Caki2 (cell line): ENCODE results near the gene COL4A1. TPM values are rescaled to one million over a fixed set of nuclear protein-coding genes. Genes with fewer than 3 reads are reported as not detected.

Experiments used
- DNase-seq: peaks from one replicate; pipeline ENCODE4 v3.0.0-alpha.2; 2015; ENCODE audit warnings: low read depth
- in situ Hi-C: cut with HindIII; loops from 2 replicates; pipeline ENCODE4 v1.10.0; 2016; ENCODE audit warnings: low sequenced_read_pairs, low pct_unique_long_range_greater_than_20kb, mixed read lengths
- total RNA-seq: library from RNA; depleted of rRNA; stranded (reverse); fragments of >200 nt; shearing (Covaris generic); gene quantifications from 2 replicates; pipeline ENCODE4 v1.2.3, GENCODE V29; 2014; ENCODE audit warnings: low replicate concordance

COL4A1 gene
- total RNA-seq, 1 experiment from 2014 or later: 454 TPM

DNA sequence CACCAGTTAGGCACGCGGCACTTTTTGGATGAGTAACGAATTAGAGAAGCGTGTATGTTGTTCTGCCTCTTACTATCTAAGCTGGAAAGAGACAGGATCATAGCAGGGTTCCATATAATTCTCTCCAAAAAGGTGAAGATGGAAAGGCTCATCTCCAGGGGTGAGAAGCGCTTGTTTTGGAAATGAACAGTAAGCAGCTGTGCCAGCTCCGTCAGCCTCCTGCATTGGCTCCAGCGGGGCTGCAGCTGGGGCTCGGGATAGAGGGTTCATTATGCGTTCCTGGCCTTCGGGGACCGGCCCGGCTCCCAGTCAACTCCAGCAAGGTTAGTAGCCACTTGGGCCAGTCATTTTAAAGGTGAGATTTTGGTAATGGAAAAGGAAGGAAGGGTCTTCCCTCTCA is 155.5 kb downstream of the COL4A1 start:
- in situ Hi-C loops: no loop called here
- DNase-seq: no peak

DNA sequence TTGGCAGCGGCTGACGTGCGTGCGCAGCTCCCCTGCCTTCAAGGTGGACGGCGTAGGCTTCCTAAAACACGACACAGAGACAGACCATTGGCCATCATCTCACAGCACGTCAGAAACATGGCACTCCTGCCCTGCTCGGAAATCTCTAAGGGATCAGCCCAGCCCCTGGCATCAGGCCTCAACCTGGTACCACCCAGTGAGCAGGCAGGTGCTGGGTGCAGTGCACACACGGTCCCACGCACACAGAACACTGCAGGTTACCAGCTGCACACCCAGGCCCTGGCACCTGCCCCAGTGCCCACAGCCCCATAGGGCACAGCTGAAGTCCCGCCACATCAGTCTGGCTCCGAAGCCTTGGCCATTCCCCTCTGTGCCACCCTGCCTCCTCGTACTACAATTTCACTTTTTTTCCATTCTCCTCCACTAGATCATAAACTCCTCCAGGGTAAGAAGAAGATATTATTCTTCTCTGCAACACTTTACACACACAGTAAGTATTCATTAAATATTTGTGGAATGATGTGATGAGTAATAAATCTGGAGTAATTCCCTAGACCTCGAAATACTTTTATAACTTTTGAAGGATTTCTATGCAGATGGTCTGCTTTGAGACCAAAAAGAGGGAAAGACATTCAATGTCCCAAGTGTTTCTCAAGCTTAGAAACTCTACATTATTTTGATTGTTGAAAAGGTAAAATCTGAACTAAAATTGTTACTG is 156.4 kb downstream of the COL4A1 start:
- in situ Hi-C loops: no loop called here
- no peak for DNase-seq

DNA sequence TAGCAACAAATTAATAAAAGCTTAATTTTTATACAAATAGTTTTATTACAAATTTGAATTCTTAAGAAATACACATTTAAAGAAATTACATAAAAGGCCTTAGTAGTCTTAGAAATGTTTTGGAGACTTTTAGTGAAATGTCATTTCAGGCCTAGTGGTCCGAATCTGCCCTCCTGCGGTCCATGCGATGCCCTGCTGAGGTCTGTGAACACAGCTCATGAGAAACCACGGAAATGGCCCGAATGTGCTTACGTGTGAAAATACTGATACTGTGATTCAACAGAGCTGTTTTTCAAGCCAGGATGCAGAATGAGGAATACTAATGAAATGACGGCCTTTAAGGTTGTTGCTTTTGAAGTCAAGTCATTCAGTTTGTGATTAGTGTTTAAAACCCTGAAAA is 157.9 kb downstream of the COL4A1 start:
- in situ Hi-C loops: no loop called here
- no peak for DNase-seq

GRCh38 chr13:110140099-110140498 is 166.9 kb downstream of the COL4A1 start:
- no peak for DNase-seq
- in situ Hi-C loops: no loop called here

DNA sequence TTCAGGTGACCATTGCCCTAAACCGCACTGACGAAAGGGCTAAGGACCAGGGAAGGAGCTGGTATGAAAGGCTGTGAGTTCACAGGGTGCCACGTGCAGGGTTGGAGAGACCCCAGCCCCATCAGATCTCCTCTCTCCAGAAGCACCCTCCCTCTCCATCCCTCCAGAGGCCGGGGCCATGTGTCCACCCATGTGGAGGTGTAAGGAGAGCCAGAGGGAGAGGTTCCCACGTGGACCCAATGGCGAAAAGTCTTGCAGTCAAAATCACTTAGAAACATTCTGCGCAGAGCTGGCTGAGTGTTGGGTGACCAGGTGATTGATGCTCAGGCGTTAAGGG is 168.3 kb downstream of the COL4A1 start:
- DNase-seq: no peak
- in situ Hi-C loops: no loop called here

DNA sequence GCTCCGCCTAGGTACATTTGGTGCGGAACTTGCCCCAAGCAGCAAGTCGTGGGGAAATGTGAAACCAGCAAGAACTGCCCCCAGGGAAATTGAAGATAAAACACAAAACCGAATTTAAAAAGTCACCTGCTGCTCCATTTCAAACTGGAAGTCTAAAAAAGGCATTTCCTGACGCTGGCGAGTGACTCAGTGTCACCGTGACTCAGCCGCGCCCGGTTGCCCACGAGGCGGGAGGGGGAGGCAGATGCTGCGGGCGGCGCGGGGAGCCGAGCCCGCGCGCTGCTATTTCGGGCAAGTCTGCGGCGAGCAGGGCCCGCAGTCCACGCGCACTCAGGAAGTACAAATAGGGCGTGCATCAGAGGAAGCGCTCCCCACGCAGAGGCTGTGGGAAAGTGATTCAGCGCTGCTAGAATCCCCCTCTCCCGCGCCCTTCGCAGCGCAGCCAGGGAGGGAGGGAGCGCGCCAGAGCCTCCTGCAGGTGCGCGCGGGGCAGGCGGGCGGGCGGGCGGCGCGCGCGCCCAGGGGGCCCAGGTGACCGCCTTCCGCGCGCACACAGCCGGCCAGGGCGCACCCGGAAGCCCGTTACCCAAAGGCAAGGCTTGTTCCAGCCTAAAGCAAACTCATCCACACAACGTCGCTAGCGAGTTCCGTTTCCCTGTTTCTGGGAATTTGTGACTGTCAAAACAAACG is 168.8 kb downstream of the COL4A1 start:
- DNase-seq: peak; percentile 89
- in situ Hi-C loops: no loop called here

- in situ Hi-C loops: no loop called here
- DNase-seq: no peak
Observed at GRCh38 chr13:110137680-110138009, 169.3 kb downstream of the COL4A1 start.

DNA sequence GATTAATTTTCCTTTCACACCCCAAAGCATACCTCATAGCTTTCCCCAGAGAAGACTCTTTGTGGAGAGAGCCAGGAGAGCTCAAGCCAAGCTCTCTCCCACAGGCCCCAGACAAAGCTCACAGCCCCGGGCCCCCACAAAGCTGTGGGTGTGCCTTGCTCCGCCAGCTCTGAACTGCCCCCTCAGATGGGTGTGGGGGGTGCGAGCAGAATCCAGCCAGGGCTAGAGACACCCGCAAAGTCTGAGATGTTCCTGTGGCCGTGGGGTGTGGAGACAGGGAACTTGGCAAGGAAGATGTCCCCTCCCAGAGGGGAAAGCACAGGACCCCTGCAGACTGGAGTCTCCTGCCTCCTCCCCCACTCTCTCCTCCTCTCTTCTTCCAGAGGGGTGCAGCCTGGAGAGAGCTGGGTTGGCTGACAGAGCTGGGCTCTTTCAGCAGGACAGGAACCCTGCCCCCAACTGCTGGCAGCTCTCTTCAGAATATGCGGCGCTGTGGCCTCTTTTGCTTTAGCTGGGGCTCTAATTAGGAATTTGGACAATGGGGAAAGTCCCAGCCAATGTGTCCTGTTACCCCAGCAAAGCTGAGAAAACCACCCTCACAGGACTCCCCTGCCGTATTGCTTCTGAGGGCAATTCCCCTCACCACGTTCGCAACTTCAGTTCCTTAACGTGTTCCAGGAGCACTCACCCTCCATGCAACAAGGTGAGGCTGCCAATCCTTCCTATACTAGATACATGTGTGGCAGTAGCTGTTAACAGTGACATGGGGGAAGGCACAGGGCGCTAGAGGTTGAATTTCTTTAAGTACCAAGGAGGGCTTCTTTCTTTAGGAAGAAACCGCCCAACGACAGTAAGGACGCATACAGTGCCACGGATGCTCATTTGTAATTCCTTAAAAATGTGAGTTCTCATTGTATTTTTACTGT is 170.0 kb downstream of the COL4A1 start:
- no peak for DNase-seq
- in situ Hi-C loops: no loop called here

DNA sequence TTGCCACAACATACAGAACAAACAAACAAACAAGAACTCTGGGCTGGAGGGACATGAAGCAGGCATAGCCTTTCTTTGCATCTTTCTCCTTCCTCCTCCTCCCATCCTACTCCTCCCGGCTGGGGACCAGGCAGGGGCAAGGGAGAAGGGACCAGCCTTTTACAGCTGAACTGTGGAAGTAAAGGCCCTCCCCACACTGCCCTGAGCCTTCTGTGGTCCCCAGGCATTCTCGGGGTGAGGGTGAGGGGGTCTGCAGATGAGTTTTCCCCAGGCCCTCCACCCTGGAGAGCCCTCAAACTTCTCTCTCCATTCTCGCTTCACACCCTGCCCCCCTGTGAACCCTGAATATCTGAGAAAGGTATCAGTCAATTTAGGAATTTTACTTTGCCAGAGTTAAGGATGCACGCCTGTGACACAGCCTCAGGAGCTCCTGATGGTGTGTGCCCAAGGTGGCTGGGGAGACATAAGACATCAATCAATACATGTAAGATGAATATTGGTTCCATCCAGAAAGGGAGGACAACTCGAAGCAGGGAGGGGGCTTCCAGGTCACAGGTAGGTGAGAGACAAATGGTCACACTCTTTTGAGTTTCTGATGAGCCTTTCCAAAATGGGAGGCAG is 170.9 kb downstream of the COL4A1 start:
- in situ Hi-C loops: no loop called here
- DNase-seq: no peak

DNA sequence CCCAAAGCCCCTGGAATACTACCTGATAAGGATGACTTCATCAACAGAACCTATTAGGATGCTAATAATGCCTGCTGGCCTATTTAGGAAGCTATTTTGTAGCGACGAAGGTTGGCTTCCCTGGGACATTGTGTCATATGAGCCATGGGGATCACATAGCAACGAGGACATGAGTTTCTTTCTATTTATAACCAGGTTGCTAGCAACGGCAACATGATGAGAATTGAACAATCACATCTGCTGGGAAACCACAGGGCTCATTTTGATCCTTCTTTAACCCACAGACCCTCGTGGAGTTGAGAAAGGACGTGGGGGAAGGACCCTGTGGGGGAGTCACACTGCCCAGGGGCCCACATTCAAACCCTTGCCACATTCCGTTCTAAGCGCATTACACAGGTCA is 172.2 kb downstream of the COL4A1 start:
- DNase-seq: no peak
- in situ Hi-C loops: no loop called here

DNA sequence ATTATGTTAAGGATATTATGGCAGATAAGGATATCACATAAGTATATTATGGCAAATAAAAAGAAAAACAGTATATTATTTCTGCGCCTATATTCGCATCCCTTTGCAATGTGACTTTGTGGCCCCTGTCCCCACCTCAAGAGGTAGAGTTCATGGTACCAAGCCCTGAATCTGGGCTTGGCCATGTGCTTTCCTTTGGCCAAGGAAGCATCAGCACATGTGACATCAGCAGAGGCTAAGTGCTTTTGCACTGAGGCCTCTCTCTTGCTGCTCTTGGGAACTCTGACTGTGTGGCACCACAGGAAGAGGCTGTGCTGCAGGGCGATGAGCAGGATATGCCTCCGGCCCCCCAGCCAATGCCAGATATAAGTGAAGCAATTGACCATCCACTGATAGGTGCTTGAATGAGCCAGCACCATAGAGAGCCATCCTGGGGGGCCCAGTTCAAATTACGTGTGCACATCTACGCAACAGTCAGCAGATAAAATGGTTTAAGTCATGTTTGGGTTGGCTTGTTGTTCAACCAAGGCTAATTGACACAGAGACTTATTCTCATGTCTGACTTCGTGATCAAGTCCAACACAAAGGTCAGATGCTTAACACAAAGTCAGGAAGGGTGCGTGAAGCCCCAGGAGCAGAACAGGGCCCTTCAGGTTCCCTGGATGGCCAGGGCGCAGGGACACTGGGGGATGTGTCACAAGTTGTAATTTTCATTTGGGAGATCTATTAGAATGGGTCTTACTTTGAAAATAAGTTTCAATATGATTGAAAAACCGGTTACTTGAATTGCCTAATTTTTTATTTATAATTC is 173.3 kb downstream of the COL4A1 start:
- no peak for DNase-seq
- in situ Hi-C loops: no loop called here

DNA sequence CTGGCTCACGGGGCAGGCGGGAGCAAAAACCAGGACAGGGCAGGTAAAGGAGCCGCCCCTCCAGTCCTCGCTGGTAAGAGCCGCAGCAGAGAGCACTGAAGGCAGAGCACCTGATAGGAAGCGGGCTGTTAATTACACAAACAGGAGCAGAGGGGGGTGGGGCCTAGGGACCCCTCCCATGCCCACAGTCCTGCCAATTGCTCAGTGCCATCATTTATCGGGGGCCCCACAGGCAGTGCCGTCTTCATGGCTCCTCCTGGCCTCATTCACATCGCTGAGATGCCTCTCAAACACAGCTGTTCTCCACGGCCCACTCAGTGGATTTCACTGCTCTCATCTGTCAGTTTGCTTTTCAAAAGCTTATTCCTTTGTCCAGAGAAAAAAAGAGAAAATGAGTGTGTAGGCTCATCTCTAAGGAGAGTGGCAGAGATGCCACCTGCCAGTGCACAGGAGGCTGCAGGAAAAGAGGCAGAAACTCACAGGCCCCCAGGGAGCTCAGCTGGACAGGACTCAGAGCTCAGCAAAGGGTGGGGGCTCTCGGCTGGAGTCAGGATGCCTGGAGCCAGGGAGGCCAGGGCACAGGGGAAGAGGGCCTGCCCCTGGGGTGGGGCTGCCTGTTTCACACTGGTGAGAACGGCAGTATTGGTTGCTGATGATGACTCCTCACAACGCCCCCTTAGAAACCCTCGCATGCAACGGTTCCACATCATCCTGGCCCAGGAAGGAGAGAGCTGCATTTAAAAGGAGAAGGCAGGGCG is 174.6 kb downstream of the COL4A1 start:
- in situ Hi-C loops: no loop called here
- no peak for DNase-seq

GRCh38 chr13:110131424-110131823 is 175.5 kb downstream of the COL4A1 start:
- no peak for DNase-seq
- in situ Hi-C loops: no loop called here

DNA sequence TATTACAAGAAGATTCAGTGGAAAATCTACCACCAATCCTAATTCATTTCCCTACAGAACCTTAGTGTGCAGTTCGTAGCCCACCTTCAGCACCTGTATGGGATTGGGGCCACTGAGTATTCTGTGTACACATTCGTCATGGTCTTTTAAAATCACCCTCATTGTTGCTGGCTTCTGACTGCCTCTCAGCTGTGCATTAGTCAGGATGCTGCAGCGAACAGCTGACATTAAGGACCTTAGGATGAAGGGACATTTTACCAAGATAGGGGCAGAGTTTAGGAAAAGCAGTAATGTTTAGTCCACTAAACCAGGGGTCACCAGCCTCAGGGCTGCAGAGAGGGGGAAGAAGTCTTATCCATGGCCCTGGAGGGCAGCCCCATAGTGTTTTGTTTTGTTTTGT is 176.5 kb downstream of the COL4A1 start:
- no peak for DNase-seq
- in situ Hi-C loops: no loop called here

- in situ Hi-C loops: no loop called here
- no peak for DNase-seq
Observed at GRCh38 chr13:110129539-110130186, 177.3 kb downstream of the COL4A1 start.

DNA sequence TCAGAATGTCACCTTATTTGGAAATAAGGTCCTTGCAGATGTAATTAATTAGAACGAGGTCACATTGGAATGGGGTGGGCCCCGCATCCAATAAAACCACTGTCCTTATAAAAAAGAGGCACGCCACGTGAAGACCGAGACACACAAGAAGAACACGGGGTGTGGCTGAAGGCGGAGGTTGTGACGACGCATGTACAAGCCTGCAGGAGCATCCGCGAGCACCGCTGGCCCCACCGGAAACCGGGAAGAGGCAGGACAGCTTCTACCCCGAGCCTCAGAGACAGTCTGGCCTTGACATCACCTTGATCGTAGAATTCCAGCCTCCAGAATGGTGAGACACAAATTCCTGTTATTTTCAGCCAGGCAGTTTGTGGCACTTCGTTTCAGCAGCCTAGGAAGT is 177.9 kb downstream of the COL4A1 start:
- in situ Hi-C loops: no loop called here
- DNase-seq: no peak

DNA sequence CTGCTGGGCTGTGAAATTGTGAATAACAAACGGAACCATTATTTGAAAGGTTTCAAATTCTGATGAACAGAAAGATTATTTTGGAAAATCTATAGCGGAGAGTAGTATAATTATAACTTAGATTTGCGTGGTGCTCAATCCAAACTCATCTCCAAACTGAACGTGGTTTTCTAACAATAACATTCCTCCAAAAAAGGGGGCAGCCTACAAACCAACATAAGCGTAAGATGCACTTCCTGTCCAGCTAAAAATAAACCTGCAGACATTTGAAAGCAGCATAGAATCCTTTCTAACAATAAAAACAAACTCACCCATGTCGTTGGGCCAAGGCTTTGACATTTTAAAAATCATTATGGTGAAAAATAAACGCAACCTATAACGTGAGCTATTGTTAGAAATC is 178.4 kb downstream of the COL4A1 start:
- no peak for DNase-seq
- in situ Hi-C loops: no loop called here
